Mammary epithelial cell (primary cell): ENCODE data around the gene OLFML2B.

ENCODE experiments used
- CTCF ChIP-seq, 2 donors: IDR thresholded peaks in 1 of 2; conservative IDR thresholded peaks in 1 of 2; 2 replicates each; pipeline ENCODE4 v1.5.1; 2011 to 2012; ENCODE audit warnings: inconsistent platforms in 2 of 2, low read length in 2 of 2, mild to moderate bottlenecking in 2 of 2, control low read depth in 1 of 2, low read depth in 1 of 2; ENCODE audit not compliant: insufficient read depth in 1 of 2; ENCODE audit errors: extremely low read depth in 1 of 2
- EZH2 ChIP-seq: IDR thresholded peaks from 2 replicates; pipeline ENCODE4 v1.6.1; 2012; ENCODE audit warnings: low read length, inconsistent platforms, borderline replicate concordance

GRCh38 chr1:161953256-161953920, 70.3 kb downstream of the OLFML2B start:
- no peak for TF ChIP-seq EZH2
- TF ChIP-seq CTCF (conservative IDR thresholded peaks at IDR 0.05 in 1 of 2, IDR thresholded peaks at IDR 0.05 in 1 of 2; ENCODE audit: extremely low read depth in 1 of 2, insufficient read depth in 1 of 2, low read depth in 1 of 2, low read length in 2 of 2), result no peak
